Gastrocnemius medialis (tissue), 4 donors: ENCODE measurements around the gene CST8.

ENCODE experiments used
- CTCF ChIP-seq, 5 experiments: fragments of 450-650 bp in 3 of 5; fragments of 200-600 bp in 2 of 5; sonication (generic) in 2 of 5; IDR thresholded peaks in 4 of 5; conservative IDR thresholded peaks in 1 of 5; 1 replicate in 4 of 5; 2 replicates in 1 of 5; pipeline ENCODE4 v1.5.1; 2016 to 2019; ENCODE audit warnings: antibody characterized with exemption in 5 of 5, mild to moderate bottlenecking in 3 of 5, moderate library complexity in 3 of 5
- POLR2A ChIP-seq, 2 donors: fragments of 450-650 bp; IDR thresholded peaks; one replicate each; pipeline ENCODE4 v1.6.1; 2017; ENCODE audit warnings: antibody characterized with exemption in 2 of 2, mild to moderate bottlenecking in 2 of 2, moderate library complexity in 2 of 2

- no peak for TF ChIP-seq CTCF (IDR thresholded peaks at IDR 0.05 in 4 of 5, conservative IDR thresholded peaks at IDR 0.05 in 1 of 5)
- TF ChIP-seq POLR2A (IDR thresholded peaks at IDR 0.05), result no peak
These were observed 53.2 kb downstream of the CST8 start for GRCh38 chr20:23544133-23544532.
